Right lobe of liver (tissue), 6 donors: ENCODE measurements around the gene VANGL1. TPM values are rescaled to one million over a fixed set of nuclear protein-coding genes. Genes with fewer than 3 reads are reported as not detected.

Source experiments
- ATAC-seq, 4 donors: fragments of 200-7000 bp; cut with Tn5 transposase; one replicate each; pipeline ENCODE4 v1.9.1; 2020; ENCODE audit warnings: mild to moderate bottlenecking in 4 of 4, moderate library complexity in 4 of 4
- DNase-seq, 3 donors: peaks; one replicate each; pipeline ENCODE4 v3.0.0-alpha.2; 2020
- H3K27ac ChIP-seq, 3 donors: fragments of 200-600 bp; one replicate each; pipeline ENCODE4 v1.8.0; 2022
- H3K27me3 ChIP-seq, 2 donors: fragments of 200-600 bp; one replicate each; pipeline ENCODE4 v1.8.0; 2022
- H3K36me3 ChIP-seq, 4 donors: fragments of 200-600 bp; sonication (generic) in 1 of 4; one replicate each; pipeline versions ENCODE4 v1.5.1 to v1.8.0; 2017 to 2022; ENCODE audit warnings: control low read depth in 1 of 4
- H3K4me1 ChIP-seq, 4 donors: fragments of 200-600 bp; sonication (generic) in 1 of 4; one replicate each; pipeline versions ENCODE4 v1.5.1 to v1.8.0; 2017 to 2022; ENCODE audit warnings: control low read depth in 1 of 4
- H3K4me3 ChIP-seq, 3 donors: fragments of 200-600 bp; one replicate each; pipeline ENCODE4 v1.8.0; 2022
- H3K9me3 ChIP-seq, 4 donors: fragments of 200-600 bp; sonication (generic) in 1 of 4; one replicate each; pipeline versions ENCODE4 v1.5.1 to v1.8.0; 2017 to 2022; ENCODE audit warnings: control low read depth in 1 of 4
- POLR2A ChIP-seq: fragments of 450-650 bp; IDR thresholded peaks from one replicate; pipeline ENCODE4 v1.6.1; 2017; ENCODE audit warnings: antibody characterized with exemption, mild to moderate bottlenecking
- WGBS: methylation state at CpG from one replicate; pipeline ENCODE4 v1.1.6; 2018; ENCODE audit warnings: low coverage, low lambda C conversion rate; ENCODE audit not compliant: insufficient coverage; ENCODE audit errors: missing lambda C conversion rate; 5-methylcytosine and 5-hydroxymethylcytosine counted together
- intact Hi-C, 2 donors: fragments of 100-400 bp; cut with DNase I; formaldehyde crosslinking; loops; one replicate each; pipeline versions ENCODE4 v1.11.2 to v1.14.1; 2022
- total RNA-seq, 6 experiments: library from RNA; depleted of rRNA in 2 of 6; stranded (reverse); fragments of >200 nt in 2 of 6; fragmentation: NEBNext Ultra II Directional in 3 of 6; extraction: Animal tissue kit (Norgen Biotek cat#: 25700) in 3 of 6; gene quantifications; one replicate each; pipeline versions ENCODE4 v1.1.0 to v1.2.4, GENCODE V29; 2016 to 2023
- TF ChIP-seq, protein P1 (sequence below), 4 donors: fragments of 200-600 bp in 3 of 4; fragments of 450-650 bp in 1 of 4; IDR thresholded peaks; one replicate each; pipeline versions ENCODE4 v1.5.1 to v1.8.0; 2016 to 2022; ENCODE audit warnings: antibody characterized with exemption in 4 of 4, mild to moderate bottlenecking in 2 of 4
- donor health status: DM: no; HTN: yes; CAD: no.
- donor health status: DM: no; HTN: no; CAD: no.
- donor health status: DM: no; HTN: no; CAD: no.
- donor health status: DM: no; HTN: yes; CAD: no.
- donor health status: DM: no; HTN: yes; CAD: no.

Gene VANGL1
- total RNA-seq, 6 experiments from 2014 or later: 3.3 to 5.1 (median 4.4) TPM

DNA sequence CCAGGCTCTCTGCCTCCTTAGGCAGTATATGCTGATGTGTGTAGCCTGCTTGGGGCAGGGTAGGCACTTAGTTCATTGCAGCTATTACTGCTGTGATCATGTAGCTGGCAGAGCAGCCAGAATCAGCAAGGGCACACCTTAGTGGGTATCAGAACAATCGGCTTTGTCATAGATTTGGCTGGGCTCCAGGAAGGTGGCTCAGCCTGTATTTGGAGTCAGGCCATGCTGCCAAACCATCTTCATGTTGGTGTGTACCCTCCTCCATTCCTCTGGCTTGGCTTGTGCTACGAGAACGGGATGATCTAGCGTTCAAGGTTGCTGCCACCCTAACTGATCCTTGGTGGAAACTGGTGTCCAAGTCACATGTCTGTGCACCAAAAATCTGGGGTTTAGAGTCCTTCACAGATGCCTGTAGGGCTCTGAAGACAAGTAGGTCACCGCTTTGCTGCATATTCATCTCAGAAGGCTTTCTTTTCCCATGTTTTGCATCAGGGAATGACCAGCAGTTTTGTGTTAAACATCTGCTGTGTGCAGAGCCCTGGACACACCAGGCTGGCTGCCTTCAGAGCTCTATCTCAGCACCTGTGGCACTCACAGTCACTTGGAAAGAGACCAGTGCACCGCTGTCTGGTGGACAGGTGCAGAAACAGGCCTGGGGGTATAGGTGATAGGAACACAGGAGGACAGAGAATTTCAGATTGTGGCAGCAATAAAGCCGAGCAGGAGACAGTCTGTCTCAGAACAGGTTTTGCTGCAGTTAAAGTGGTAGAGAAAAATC, 23.7 kb downstream of the VANGL1 start:
- no peak for DNase-seq
- TF ChIP-seq, protein P1, sequence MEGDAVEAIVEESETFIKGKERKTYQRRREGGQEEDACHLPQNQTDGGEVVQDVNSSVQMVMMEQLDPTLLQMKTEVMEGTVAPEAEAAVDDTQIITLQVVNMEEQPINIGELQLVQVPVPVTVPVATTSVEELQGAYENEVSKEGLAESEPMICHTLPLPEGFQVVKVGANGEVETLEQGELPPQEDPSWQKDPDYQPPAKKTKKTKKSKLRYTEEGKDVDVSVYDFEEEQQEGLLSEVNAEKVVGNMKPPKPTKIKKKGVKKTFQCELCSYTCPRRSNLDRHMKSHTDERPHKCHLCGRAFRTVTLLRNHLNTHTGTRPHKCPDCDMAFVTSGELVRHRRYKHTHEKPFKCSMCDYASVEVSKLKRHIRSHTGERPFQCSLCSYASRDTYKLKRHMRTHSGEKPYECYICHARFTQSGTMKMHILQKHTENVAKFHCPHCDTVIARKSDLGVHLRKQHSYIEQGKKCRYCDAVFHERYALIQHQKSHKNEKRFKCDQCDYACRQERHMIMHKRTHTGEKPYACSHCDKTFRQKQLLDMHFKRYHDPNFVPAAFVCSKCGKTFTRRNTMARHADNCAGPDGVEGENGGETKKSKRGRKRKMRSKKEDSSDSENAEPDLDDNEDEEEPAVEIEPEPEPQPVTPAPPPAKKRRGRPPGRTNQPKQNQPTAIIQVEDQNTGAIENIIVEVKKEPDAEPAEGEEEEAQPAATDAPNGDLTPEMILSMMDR (IDR thresholded peaks at IDR 0.05): no peak
- no peak for TF ChIP-seq POLR2A
- Histone ChIP-seq H3K27ac (no peak overlapping the region), H3K27me3 (no peaks in the 10 kb centered on the region), H3K4me1 (no peaks in the 10 kb centered on the region), H3K4me3 (no peak overlapping the region), H3K36me3 (peaks cover 0 to 14% (median 1%) of the 10 kb centered on the region in 4 donors), H3K9me3 (no peaks in the 10 kb centered on the region)
- WGBS: 84% methylated on average over 3 of the region's 7 CpGs
- intact Hi-C loops: no loop called here
- ATAC-seq: no peak

DNA sequence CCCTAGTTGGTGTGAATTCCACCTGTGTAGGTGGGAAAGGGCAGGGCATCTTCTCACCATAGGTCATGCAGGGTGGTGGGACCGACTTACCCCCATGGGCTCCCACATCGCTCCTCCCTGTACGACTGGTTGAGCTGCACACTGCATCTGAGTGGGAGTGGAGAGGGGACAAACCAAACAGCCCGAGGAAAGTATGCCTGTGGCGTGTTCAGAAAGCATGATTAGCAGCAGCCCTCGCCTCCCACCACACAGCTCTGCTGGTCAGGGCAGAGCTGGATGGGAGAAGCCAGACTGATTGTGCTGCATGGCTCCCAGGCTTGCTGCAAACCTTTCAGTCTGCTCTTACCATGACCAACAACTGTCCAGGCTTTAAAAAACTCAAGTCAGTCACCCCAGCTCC, 24.4 kb downstream of the VANGL1 start:
- peaks cover 0 to 9% (median 1%) of the 10 kb centered on the region in 4 donors for H3K36me3 ChIP-seq
- no peak overlapping the region for H3K27ac ChIP-seq
- H3K4me1 ChIP-seq: no peaks in the 10 kb centered on the region
- no CpG with 5 or more reads among the region's 6 CpGs for WGBS
- TF ChIP-seq, protein P1 (IDR thresholded peaks at IDR 0.05): no peak
- no peak for TF ChIP-seq POLR2A
- intact Hi-C loops: no loop called here
- DNase-seq: no peak
- H3K27me3 ChIP-seq: no peaks in the 10 kb centered on the region
- H3K9me3 ChIP-seq: no peaks in the 10 kb centered on the region
- H3K4me3 ChIP-seq: no peak overlapping the region
- ATAC-seq: no peak

DNA sequence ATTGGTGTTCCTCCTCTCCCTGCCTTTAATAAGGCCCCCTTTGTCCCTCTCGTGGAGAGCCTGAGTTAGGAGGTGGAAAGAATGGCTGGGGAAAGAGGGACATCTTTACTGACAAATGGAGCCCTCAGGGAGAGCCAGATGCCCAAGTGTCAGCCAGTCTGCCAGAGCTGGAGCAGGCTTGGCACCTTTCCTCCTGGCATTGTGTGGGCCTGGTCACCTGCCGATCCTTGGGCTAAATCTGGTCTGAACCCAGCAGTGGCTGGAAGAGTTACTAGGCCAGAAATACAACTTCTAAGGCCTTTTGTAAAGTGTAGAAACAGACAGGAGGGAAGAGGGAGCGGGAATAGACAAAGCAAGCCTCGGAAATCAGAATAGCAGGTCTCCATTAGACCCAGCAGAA, 24.9 kb downstream of the VANGL1 start:
- H3K27me3 ChIP-seq: no peaks in the 10 kb centered on the region
- H3K36me3 ChIP-seq: peaks cover 0 to 9% (median 1%) of the 10 kb centered on the region in 4 donors
- H3K4me1 ChIP-seq: no peaks in the 10 kb centered on the region
- no peak overlapping the region for H3K4me3 ChIP-seq
- H3K9me3 ChIP-seq: no peaks in the 10 kb centered on the region
- no peak overlapping the region for H3K27ac ChIP-seq
- DNase-seq: no peak
- ATAC-seq: peak in 1 of 4 donors; percentile 55
- TF ChIP-seq, protein P1 (IDR thresholded peaks at IDR 0.05): no peak
- no peak for TF ChIP-seq POLR2A
- WGBS: 80% methylated on average over 4 of the region's 4 CpGs
- intact Hi-C loops: no loop called here

DNA sequence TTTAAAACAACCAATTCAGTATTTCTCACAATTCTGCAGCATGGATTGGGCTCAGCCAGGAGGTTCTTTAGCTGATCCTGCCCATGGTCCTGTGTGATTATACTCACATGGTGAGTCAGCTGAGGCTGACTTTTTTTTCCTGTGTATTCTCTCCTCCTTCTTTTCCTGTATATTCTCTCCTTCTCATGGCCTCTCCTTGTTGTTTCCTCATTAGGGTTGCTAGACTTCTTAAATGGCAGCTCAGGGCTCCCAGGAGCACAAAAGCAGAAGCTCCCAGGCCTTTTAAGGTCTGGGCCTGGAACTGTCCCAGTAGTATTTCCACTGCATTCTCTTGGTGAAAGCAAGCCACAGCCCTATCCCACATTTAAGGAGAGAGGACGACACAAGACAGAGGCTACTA, 26.8 kb downstream of the VANGL1 start:
- WGBS: 92% methylated on average over 1 of the region's 1 CpG
- intact Hi-C loops: no loop called here

More for the DNA sequence above, 26.8 kb downstream of the VANGL1 start:
- Histone ChIP-seq H3K27me3 (no peaks in the 10 kb centered on the region), H3K4me1 (no peaks in the 10 kb centered on the region), H3K4me3 (no peak overlapping the region), H3K27ac (no peak overlapping the region), H3K9me3 (no peaks in the 10 kb centered on the region), H3K36me3 (peaks cover 0 to 4% (median 1%) of the 10 kb centered on the region in 4 donors)
- DNase-seq (no peak), ATAC-seq (no peak)
- TF ChIP-seq POLR2A: no peak
- TF ChIP-seq, protein P1 (IDR thresholded peaks at IDR 0.05): no peak
